Measurements from ENCODE around the gene CYBC1. TPM values are rescaled to one million over a fixed set of nuclear protein-coding genes. Genes with fewer than 3 reads are reported as not detected.

The CYBC1 gene
- total RNA-seq, 3 donors from 2014 or later (not counting 1 experiment from before 2014, with no cell fraction given) = 168 to 219 (median 192) TPM

GRCh38 chr17:82411396-82412053, 39.0 kb downstream of the CYBC1 start:
- Mint-ChIP-seq H3K4me1 (peaks cover 15 to 17% of the 10 kb centered on the region in 2 donors), H3K9me3 (no peaks in the 10 kb centered on the region), H3K4me3 (no peak overlapping the region), H3K27me3 (ENCODE audit: low read depth in 2 of 2) (no peaks in the 10 kb centered on the region), H3K36me3 (no peaks in the 10 kb centered on the region), H3K27ac (no peak overlapping the region)
- DNase-seq (no peak), ATAC-seq (no peak)
- WGBS (ENCODE audit: insufficient coverage) = 98% methylated on average over 22 of the region's 24 CpGs
- no peak for TF ChIP-seq CTCF (IDR thresholded peaks at IDR 0.05)
- H3K36me3 ChIP-seq (ENCODE audit: control insufficient read depth, insufficient read depth, low read length) = peaks cover 13% of the 10 kb centered on the region
- H3K4me1 ChIP-seq (ENCODE audit: control insufficient read depth, insufficient read depth, low read length) = peaks cover 12% of the 10 kb centered on the region
- no peak overlapping the region for H3K27ac ChIP-seq (ENCODE audit: low read length)
- H3K27me3 ChIP-seq (ENCODE audit: control insufficient read depth, insufficient read depth, low read length) = no peaks in the 10 kb centered on the region
- H3K4me3 ChIP-seq (ENCODE audit: low read length) = no peak overlapping the region
- H3K9me3 ChIP-seq (ENCODE audit: control insufficient read depth, insufficient read depth, low read length) = no peaks in the 10 kb centered on the region
- intact Hi-C loops (cut with micrococcal nuclease) = loop anchor here (10.0 kb wide), 1 partner anchor 167 kb away; no protein-coding TSS in a partner anchor

GRCh38 chr17:82410014-82410716, 40.4 kb downstream of the CYBC1 start:
- no peak for ATAC-seq
- peaks cover 12% of the 10 kb centered on the region for H3K4me1 ChIP-seq (ENCODE audit: control insufficient read depth, insufficient read depth, low read length)
- Mint-ChIP-seq H3K36me3 (no peaks in the 10 kb centered on the region), H3K9me3 (no peaks in the 10 kb centered on the region), H3K27ac (no peak overlapping the region), H3K4me3 (no peak overlapping the region), H3K27me3 (ENCODE audit: low read depth in 2 of 2) (no peaks in the 10 kb centered on the region), H3K4me1 (peaks cover 11 to 14% of the 10 kb centered on the region in 2 donors)
- DNase-seq = no peak
- no peak overlapping the region for H3K4me3 ChIP-seq (ENCODE audit: low read length)
- intact Hi-C loops (cut with micrococcal nuclease) = loop anchor here (10.0 kb wide), 1 partner anchor 165 kb away; no protein-coding TSS in a partner anchor
- H3K9me3 ChIP-seq (ENCODE audit: control insufficient read depth, insufficient read depth, low read length) = no peaks in the 10 kb centered on the region
- no peak for TF ChIP-seq CTCF (IDR thresholded peaks at IDR 0.05)
- H3K36me3 ChIP-seq (ENCODE audit: control insufficient read depth, insufficient read depth, low read length) = peaks cover 10% of the 10 kb centered on the region
- H3K27ac ChIP-seq (ENCODE audit: low read length) = no peak overlapping the region
- WGBS (ENCODE audit: insufficient coverage) = 94% methylated on average over 14 of the region's 14 CpGs
- no peaks in the 10 kb centered on the region for H3K27me3 ChIP-seq (ENCODE audit: control insufficient read depth, insufficient read depth, low read length)

- Mint-ChIP-seq H3K27me3 (ENCODE audit: low read depth in 2 of 2) (no peaks in the 10 kb centered on the region), H3K36me3 (no peaks in the 10 kb centered on the region), H3K4me1 (peaks cover 0 to 4% of the 10 kb centered on the region in 2 donors), H3K27ac (no peak overlapping the region), H3K4me3 (no peak overlapping the region), H3K9me3 (no peaks in the 10 kb centered on the region)
- Histone ChIP-seq H3K4me3 (ENCODE audit: low read length) (no peak overlapping the region), H3K4me1 (ENCODE audit: control insufficient read depth, insufficient read depth, low read length) (peaks cover 5% of the 10 kb centered on the region), H3K27ac (ENCODE audit: low read length) (no peak overlapping the region), H3K36me3 (ENCODE audit: control insufficient read depth, insufficient read depth, low read length) (peaks cover 15% of the 10 kb centered on the region), H3K27me3 (ENCODE audit: control insufficient read depth, insufficient read depth, low read length) (no peaks in the 10 kb centered on the region), H3K9me3 (ENCODE audit: control insufficient read depth, insufficient read depth, low read length) (no peaks in the 10 kb centered on the region)
- 98% methylated on average over 21 of the region's 21 CpGs for WGBS (ENCODE audit: insufficient coverage)
- DNase-seq = no peak
- TF ChIP-seq CTCF (IDR thresholded peaks at IDR 0.05) = no peak
- intact Hi-C loops (cut with micrococcal nuclease) = no loop called here
- no peak for ATAC-seq
Observed at GRCh38 chr17:82408938-82409318, 41.6 kb downstream of the CYBC1 start.
